22Rv1 (cell line): ENCODE data around the gene DSCAML1.

Source experiments
- CTCF ChIP-seq: fragments of 450-650 bp; IDR thresholded peaks from 2 replicates; pipeline ENCODE4 v1.5.1; 2017; ENCODE audit warnings: mild to moderate bottlenecking
- ZFX ChIP-seq: fragments of 450-650 bp; IDR thresholded peaks from 2 replicates; pipeline ENCODE4 v1.6.1; 2017; ENCODE audit warnings: antibody characterized with exemption, borderline replicate concordance

DNA sequence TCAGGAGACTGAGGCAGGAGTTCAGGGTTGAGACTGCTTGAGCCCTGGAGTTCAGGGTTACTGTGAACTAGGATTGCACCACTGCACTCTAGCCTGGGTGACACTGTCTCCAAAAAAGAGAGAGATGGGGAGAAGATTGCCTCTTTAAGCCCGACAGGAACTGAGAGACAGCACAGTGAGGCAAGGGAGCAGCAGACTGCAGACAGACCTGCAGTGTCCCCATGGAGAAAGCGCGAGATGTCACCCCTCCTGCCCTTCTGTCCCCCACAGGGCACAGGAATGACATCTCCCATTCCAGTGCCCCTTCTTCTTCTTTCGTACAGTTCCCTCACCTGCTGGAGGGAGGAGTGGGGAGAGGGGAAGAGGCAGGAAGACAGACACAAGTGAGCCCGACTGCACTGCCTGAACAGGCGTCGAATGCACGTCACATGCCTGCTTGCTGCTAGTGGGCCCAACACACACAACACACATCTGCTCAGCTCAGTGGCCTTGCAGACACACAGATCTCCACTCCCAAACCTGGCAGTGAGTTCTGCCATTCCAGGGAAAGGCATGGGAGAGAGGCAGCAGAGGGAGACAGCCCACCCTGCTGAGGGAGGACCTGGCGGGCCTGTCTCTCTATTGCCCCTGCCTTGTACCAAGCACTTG is 167.0 kb downstream of the DSCAML1 start:
- TF ChIP-seq CTCF: no peak
- TF ChIP-seq ZFX: no peak
